KBM-7 (cell line): Measurements from ENCODE around the gene MEP1A.

Experiments
- DNase-seq: peaks from one replicate; pipeline ENCODE4 v3.0.0-alpha.2; 2015
- in situ Hi-C: fragments of 300-500 bp; cut with MboI; formaldehyde crosslinking; loops from 2 replicates; pipeline ENCODE4 v1.14.3; 2020; ENCODE audit warnings: low sequenced_read_pairs, low pct_unique_long_range_greater_than_20kb, mixed read lengths

Gene MEP1A

GRCh38 chr6:46882645-46883044 is 89.5 kb downstream of the MEP1A start:
- no peak for DNase-seq

GRCh38 chr6:46888031-46888430 is 94.8 kb downstream of the MEP1A start:
- in situ Hi-C loops, result no loop called here
- no peak for DNase-seq

More at GRCh38 chr6:46882645-46883044, 89.5 kb downstream of the MEP1A start:
- in situ Hi-C loops, result no loop called here

GRCh38 chr6:46888578-46888977 is 95.4 kb downstream of the MEP1A start:
- DNase-seq, result no peak
- in situ Hi-C loops, result no loop called here
